ENCODE measurements around the gene TESK2.

TESK2 gene

DNA sequence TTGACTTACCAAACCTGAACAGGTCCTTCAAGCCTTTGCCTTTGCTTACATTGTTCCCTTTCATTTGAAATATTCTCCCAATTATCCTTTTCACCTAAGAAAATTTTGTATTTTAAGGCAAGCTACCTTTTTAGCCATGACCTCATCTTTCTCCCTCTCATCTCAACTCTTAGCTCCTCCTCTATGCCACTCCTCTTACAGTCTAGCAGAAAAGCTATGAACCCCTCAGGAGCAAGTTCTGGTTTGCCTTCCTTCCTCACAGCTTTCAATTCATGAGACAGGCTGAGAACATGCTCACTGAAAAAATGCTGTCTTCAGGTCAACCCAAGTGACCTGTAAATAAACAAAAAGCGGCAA is 142.4 kb downstream of the TESK2 start:
- Histone ChIP-seq H3K79me2 (ENCODE audit: insufficient read depth, low read length) (peaks cover 12% of the 10 kb centered on the region), H3K9me2 (replicated peaks; ENCODE audit: low read depth, low read length) (no peaks in the 10 kb centered on the region), H3K9ac (ENCODE audit: low read depth, low read length, poor library complexity, severe bottlenecking) (no peak overlapping the region), H4K20me1 (ENCODE audit: insufficient read depth, low read length, poor library complexity, severe bottlenecking) (peaks cover 1% of the 10 kb centered on the region), H3K4me2 (ENCODE audit: low read depth, low read length, poor library complexity, severe bottlenecking) (no peak overlapping the region), H3K4me3 (ENCODE audit: low read length, poor library complexity, severe bottlenecking) (no peak overlapping the region), H3F3A (ENCODE audit: low read depth) (no peaks in the 10 kb centered on the region), H2AFZ (ENCODE audit: low read length) (no peak overlapping the region), H3K27me3 (ENCODE audit: insufficient read depth, low read length, poor library complexity, severe bottlenecking) (no peaks in the 10 kb centered on the region), H3K4me1 (ENCODE audit: insufficient read depth, low read length, poor library complexity, severe bottlenecking) (peaks cover under 1% of the 10 kb centered on the region), H3K36me3 (ENCODE audit: insufficient read depth, low read length) (peaks cover 28% of the 10 kb centered on the region; the same call in 1 of the 2 replicates), H3K9me3 (ENCODE audit: insufficient read depth, low read depth, low read length) (no peaks in the 10 kb centered on the region)
- TF ChIP-seq EZH2phosphoT487 (IDR thresholded peaks at IDR 0.05; ENCODE audit: borderline replicate concordance) = no peak
- TF ChIP-seq, protein P1, sequence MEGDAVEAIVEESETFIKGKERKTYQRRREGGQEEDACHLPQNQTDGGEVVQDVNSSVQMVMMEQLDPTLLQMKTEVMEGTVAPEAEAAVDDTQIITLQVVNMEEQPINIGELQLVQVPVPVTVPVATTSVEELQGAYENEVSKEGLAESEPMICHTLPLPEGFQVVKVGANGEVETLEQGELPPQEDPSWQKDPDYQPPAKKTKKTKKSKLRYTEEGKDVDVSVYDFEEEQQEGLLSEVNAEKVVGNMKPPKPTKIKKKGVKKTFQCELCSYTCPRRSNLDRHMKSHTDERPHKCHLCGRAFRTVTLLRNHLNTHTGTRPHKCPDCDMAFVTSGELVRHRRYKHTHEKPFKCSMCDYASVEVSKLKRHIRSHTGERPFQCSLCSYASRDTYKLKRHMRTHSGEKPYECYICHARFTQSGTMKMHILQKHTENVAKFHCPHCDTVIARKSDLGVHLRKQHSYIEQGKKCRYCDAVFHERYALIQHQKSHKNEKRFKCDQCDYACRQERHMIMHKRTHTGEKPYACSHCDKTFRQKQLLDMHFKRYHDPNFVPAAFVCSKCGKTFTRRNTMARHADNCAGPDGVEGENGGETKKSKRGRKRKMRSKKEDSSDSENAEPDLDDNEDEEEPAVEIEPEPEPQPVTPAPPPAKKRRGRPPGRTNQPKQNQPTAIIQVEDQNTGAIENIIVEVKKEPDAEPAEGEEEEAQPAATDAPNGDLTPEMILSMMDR (conservative IDR thresholded peaks at IDR 0.05; ENCODE audit: low read length) = no peak

DNA sequence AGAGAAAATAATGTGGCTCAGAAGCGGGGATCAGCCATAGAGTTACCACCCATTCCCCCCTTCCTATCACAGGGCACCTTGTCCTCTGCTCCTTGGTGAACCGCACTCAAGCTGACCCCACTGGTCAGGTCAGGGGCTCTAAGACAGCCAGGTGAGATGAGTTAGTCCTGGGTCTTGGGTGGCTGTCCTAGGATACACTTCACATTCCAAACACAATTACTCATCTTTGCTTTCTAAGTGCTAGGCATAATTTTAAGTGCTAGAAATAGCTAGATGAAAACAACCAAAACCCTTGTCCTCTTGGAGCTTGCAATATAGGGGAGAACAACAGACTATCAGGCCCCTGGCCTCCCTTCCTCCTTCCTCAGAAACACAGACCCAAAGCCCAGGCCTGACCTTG is 142.9 kb downstream of the TESK2 start:
- Histone ChIP-seq H2AFZ (ENCODE audit: low read length) (no peak overlapping the region), H3K4me2 (ENCODE audit: low read depth, low read length, poor library complexity, severe bottlenecking) (no peak overlapping the region), H3F3A (ENCODE audit: low read depth) (no peaks in the 10 kb centered on the region), H3K4me1 (ENCODE audit: insufficient read depth, low read length, poor library complexity, severe bottlenecking) (peaks cover 6% of the 10 kb centered on the region), H3K4me3 (ENCODE audit: low read length, poor library complexity, severe bottlenecking) (no peak overlapping the region), H4K20me1 (ENCODE audit: insufficient read depth, low read length, poor library complexity, severe bottlenecking) (peaks cover 7% of the 10 kb centered on the region), H3K36me3 (ENCODE audit: insufficient read depth, low read length) (peaks cover 34% of the 10 kb centered on the region; the same call in 1 of the 2 replicates), H3K9me2 (replicated peaks; ENCODE audit: low read depth, low read length) (no peaks in the 10 kb centered on the region), H3K9ac (ENCODE audit: low read depth, low read length, poor library complexity, severe bottlenecking) (no peak overlapping the region), H3K27me3 (ENCODE audit: insufficient read depth, low read length, poor library complexity, severe bottlenecking) (no peaks in the 10 kb centered on the region), H3K79me2 (ENCODE audit: insufficient read depth, low read length) (peaks cover 18% of the 10 kb centered on the region), H3K9me3 (ENCODE audit: insufficient read depth, low read depth, low read length) (no peaks in the 10 kb centered on the region)
- no peak for TF ChIP-seq EZH2phosphoT487 (IDR thresholded peaks at IDR 0.05; ENCODE audit: borderline replicate concordance)
- TF ChIP-seq, protein P1 (conservative IDR thresholded peaks at IDR 0.05; ENCODE audit: low read length) = no peak

DNA sequence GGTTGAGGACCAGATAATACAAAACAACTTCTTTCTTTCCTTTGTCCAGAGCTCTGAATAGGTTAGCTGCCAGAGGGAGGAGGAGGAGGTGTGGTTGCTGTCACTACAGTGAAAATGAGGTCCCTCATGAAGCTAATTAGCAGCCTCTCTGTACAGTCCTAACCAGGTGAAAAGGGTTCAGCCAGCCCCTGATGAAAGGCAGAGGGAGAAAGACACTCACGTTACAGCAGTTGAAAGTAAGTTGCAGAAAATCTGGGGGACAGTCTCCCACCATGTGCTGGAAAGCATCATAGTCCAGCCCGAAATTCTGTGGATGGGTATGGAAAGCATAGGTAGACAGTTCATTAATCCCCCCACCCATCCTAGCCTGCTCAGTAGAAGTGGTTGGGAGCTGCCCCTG is 144.5 kb downstream of the TESK2 start:
- no peak for TF ChIP-seq EZH2phosphoT487 (IDR thresholded peaks at IDR 0.05; ENCODE audit: borderline replicate concordance)
- TF ChIP-seq, protein P1 (conservative IDR thresholded peaks at IDR 0.05; ENCODE audit: low read length) = no peak
- H3K4me1 ChIP-seq (ENCODE audit: insufficient read depth, low read length, poor library complexity, severe bottlenecking) = peaks cover 20% of the 10 kb centered on the region
- peaks cover 33% of the 10 kb centered on the region for H3K79me2 ChIP-seq (ENCODE audit: insufficient read depth, low read length)
- H3K9ac ChIP-seq (ENCODE audit: low read depth, low read length, poor library complexity, severe bottlenecking) = no peak overlapping the region
- peaks cover 45% of the 10 kb centered on the region; the same call in 1 of the 2 replicates for H3K36me3 ChIP-seq (ENCODE audit: insufficient read depth, low read length)
- H3K4me3 ChIP-seq (ENCODE audit: low read length, poor library complexity, severe bottlenecking) = no peak overlapping the region
- no peak overlapping the region for H2AFZ ChIP-seq (ENCODE audit: low read length)
- H4K20me1 ChIP-seq (ENCODE audit: insufficient read depth, low read length, poor library complexity, severe bottlenecking) = peaks cover 20% of the 10 kb centered on the region
- no peaks in the 10 kb centered on the region for H3K9me3 ChIP-seq (ENCODE audit: insufficient read depth, low read depth, low read length)
- no peaks in the 10 kb centered on the region for H3F3A ChIP-seq (ENCODE audit: low read depth)
- no peaks in the 10 kb centered on the region for H3K27me3 ChIP-seq (ENCODE audit: insufficient read depth, low read length, poor library complexity, severe bottlenecking)
- H3K4me2 ChIP-seq (ENCODE audit: low read depth, low read length, poor library complexity, severe bottlenecking) = no peak overlapping the region
- H3K9me2 ChIP-seq (replicated peaks; ENCODE audit: low read depth, low read length) = no peaks in the 10 kb centered on the region
